HFFc6 (cell line): ENCODE measurements around the gene ALG1L2. TPM values are rescaled to one million over a fixed set of nuclear protein-coding genes. Genes with fewer than 3 reads are reported as not detected.
"Not testable (repeated sequence)": the region's sequence is repeated elsewhere in the genome, so short reads cannot be mapped to it uniquely, and the experiment has no call there.

Experiments
- DNase-seq: peaks from one replicate; pipeline ENCODE4 v3.0.0-alpha.2; 2018
- H3K27ac Mint-ChIP-seq: 2 replicates; pipeline ENCODE4 v1.8.0; 2020; ENCODE audit warnings: mild to moderate bottlenecking, mixed read lengths
- H3K27me3 Mint-ChIP-seq: 2 replicates; pipeline ENCODE4 v1.8.0; 2021; ENCODE audit warnings: mild to moderate bottlenecking, moderate library complexity, mixed read lengths; ENCODE audit not compliant: insufficient read depth
- H3K36me3 Mint-ChIP-seq: 2 replicates; pipeline ENCODE4 v1.8.0; 2021; ENCODE audit warnings: low read depth, mixed read lengths
- H3K4me1 Mint-ChIP-seq: 2 replicates; pipeline ENCODE4 v1.8.0; 2020; ENCODE audit warnings: low read depth, mixed read lengths
- H3K4me3 Mint-ChIP-seq: 2 replicates; pipeline ENCODE4 v1.8.0; 2020; ENCODE audit warnings: mild to moderate bottlenecking, moderate library complexity, mixed read lengths
- H3K9me3 Mint-ChIP-seq: 2 replicates; pipeline ENCODE4 v1.8.0; 2020; ENCODE audit warnings: mild to moderate bottlenecking, mixed read lengths
- long read RNA-seq: library from polyadenylated mRNA; unstranded; transcript quantifications from one replicate; pipeline ENCODE4 v2.0.0, GENCODE V29; 2019
- total RNA-seq, 6 experiments: library from RNA; stranded (reverse); fragmentation: NEBNext Ultra II Directional; extraction: Animal tissue kit (Norgen Biotek cat#: 25700); gene quantifications; 2 replicates in 1 of 6; 3 replicates in 5 of 6; pipeline ENCODE4 v1.2.3, GENCODE V29; 2021
- TF ChIP-seq, protein P1 (sequence below): fragments of 200-600 bp; sonication (generic); IDR thresholded peaks from 2 replicates; pipeline ENCODE4 v1.5.0; 2021; ENCODE audit warnings: antibody characterized with exemption, mild to moderate bottlenecking

Gene ALG1L2, protein sequence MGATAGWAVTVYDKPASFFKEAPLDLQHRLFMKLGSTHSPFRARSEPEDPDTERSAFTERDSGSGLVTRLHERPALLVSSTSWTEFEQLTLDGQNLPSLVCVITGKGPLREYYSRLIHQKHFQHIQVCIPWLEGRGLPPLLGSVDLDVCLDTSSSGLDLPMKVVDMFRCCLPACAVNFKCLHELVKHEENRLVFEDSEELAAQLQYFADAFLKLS
- under 1 TPM in 4 of 6 experiments, not detected in 2; 0.32 to 0.85 (median 0.46) TPM for total RNA-seq
- long read RNA-seq, partial matches to known transcripts, result 0 of 2 reads
- long read RNA-seq, other reads (novel, unspliced or antisense), result 2 of 2 reads

DNA sequence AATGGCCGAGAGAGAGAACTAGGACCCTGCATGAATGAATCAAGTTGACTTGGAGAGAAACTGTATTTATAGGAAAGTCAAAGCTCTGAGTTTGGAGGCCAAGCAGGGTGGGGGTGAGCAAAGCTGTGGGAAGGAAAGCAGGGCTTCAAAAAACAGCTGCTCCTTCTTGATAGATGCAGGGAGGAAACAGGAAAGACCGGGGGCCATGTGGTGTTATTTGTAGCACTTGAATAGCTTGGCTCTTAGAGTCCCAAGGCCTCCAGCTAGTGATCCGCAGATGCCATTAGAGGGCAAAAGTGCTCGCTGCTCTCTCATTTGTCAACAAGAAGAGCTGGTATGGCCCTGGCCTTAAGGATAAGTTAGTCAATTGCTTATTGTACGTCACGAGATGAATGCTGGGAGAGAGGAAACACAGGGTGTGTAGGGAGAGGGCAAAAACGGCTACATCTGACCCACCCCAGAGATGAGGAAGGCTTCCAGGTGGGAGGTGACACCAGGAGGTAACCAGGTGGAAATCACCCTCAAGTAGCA, at the start of gene ALG1L2:
Gene ALG1L2 (plus strand): TSS at position 481 of the 531 bp plus-strand sequence. CDS start 186 bp downstream, outside the sequence.
- H3K36me3 Mint-ChIP-seq, result no peaks in the 10 kb centered on the region
- H3K9me3 Mint-ChIP-seq, result no peaks in the 10 kb centered on the region
- DNase-seq, result no peak
- peaks cover 60% of the 10 kb centered on the region for H3K27me3 Mint-ChIP-seq
- H3K4me3 Mint-ChIP-seq, result no peak within 1 kb of the TSS
- H3K27ac Mint-ChIP-seq, result no peak within 1 kb of the TSS
- TF ChIP-seq, protein P1, sequence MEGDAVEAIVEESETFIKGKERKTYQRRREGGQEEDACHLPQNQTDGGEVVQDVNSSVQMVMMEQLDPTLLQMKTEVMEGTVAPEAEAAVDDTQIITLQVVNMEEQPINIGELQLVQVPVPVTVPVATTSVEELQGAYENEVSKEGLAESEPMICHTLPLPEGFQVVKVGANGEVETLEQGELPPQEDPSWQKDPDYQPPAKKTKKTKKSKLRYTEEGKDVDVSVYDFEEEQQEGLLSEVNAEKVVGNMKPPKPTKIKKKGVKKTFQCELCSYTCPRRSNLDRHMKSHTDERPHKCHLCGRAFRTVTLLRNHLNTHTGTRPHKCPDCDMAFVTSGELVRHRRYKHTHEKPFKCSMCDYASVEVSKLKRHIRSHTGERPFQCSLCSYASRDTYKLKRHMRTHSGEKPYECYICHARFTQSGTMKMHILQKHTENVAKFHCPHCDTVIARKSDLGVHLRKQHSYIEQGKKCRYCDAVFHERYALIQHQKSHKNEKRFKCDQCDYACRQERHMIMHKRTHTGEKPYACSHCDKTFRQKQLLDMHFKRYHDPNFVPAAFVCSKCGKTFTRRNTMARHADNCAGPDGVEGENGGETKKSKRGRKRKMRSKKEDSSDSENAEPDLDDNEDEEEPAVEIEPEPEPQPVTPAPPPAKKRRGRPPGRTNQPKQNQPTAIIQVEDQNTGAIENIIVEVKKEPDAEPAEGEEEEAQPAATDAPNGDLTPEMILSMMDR, result no peak
- H3K4me1 Mint-ChIP-seq, result no peaks in the 10 kb centered on the region

DNA sequence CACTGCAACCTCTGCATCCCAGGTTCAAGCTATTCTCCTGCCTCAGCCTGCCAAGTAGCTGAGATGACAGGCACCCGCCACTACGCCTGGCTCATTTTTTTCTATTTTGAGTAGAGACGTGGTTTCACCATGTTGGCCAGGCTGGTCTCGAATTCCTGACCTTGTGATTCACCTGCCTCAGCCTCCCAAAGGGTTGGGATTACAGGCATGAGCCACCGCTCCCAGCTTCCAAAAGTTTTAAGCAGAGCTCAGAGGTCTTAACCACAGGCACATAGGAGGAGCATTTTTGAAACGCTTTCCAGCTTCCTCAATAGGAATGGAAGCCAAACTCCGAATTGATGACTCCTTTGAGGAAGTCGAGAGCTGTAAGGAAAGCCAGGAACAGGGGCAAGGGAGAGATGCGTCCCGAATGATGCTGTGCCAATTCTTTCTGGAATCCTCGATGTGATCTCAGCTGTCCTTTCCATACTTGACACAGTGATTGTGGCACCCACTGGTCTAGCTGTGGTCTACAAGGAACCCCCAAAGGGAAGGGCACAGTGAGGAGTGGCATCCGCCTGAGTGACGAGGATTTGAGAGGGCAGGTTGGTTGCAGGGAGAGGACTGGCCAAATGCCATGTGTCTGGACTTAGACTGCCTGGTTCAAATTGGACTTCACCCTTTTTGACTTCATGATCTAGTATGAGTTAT, 44.4 kb upstream of the ALG1L2 start:
- H3K4me1 Mint-ChIP-seq, result peaks cover 27% of the 10 kb centered on the region
- not testable (repeated sequence) for H3K36me3 Mint-ChIP-seq

DNA sequence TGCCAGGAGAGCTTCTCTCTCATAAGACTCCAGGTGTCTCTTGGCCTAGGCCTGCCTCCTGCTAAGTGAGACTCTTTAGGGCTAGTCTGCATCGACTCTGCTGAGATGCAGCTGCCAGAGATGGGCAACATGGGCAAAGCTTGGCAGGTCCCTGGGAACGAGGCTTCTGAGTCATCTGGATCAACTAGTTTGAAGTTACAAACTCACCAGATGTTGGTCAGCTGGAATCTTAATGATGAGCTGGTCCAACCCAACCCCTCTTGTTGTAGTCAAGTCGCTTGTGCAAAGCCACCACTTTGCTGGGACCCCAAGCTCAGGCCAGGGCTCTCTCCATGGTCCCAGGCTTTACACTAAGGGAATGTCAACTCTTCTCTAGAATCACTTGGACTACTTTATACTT, 38.9 kb upstream of the ALG1L2 start:
- not testable (repeated sequence) for H3K9me3 Mint-ChIP-seq, H3K27ac Mint-ChIP-seq, H3K4me3 Mint-ChIP-seq, H3K36me3 Mint-ChIP-seq, H3K27me3 Mint-ChIP-seq, DNase-seq
- H3K4me1 Mint-ChIP-seq, result peaks cover 24% of the 10 kb centered on the region

More for the DNA sequence above, 44.4 kb upstream of the ALG1L2 start:
- not testable (repeated sequence) for H3K9me3 Mint-ChIP-seq, H3K27me3 Mint-ChIP-seq
- DNase-seq, result peak; percentile 94
- peak overlapping the region; percentile 73 for H3K4me3 Mint-ChIP-seq
- peak overlapping the region; percentile 93 for H3K27ac Mint-ChIP-seq

DNA sequence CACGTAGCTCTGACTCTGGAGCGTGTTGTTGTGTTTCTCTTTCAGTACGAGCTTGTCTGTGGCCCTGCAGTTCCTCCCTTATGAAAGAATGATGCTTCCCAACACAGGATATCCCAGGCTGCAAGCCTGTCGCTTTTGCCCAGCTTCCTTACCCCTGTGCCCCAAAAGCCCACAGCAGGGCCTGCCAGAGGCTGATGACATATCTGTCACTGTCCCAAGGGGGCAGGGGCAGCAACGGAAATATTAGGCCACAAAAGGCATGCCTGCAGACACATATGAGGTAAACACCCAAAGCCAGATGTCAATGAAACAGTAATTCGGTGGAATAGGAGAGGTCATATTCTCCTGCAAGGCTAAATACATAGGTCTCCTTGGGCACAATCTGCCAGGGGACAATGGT, 38.0 kb upstream of the ALG1L2 start:
- DNase-seq, H3K27ac Mint-ChIP-seq, H3K27me3 Mint-ChIP-seq, H3K4me3 Mint-ChIP-seq, H3K36me3 Mint-ChIP-seq, H3K9me3 Mint-ChIP-seq: not testable (repeated sequence)
- peaks cover 19% of the 10 kb centered on the region for H3K4me1 Mint-ChIP-seq

DNA sequence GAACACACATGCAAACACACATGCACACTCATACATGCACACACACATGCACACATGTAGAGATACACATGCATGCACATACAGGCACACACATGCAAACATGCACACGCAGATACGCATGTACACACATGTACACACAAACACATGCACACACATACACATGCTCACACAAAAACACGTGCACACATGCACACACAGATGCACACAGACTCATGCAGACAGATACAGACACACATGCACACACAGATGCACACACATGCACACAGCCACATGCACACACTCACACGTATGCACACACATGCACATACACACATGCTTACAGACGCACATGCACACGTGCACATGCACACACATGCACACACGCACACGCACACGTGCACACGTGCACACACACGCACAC, 37.3 kb upstream of the ALG1L2 start:
- TF ChIP-seq, protein P1, result no peak
- Mint-ChIP-seq H3K27ac (no peak overlapping the region), H3K27me3 (peaks cover 4% of the 10 kb centered on the region), H3K36me3 (peaks cover 7% of the 10 kb centered on the region; the same call in 1 of the 2 replicates), H3K4me3 (no peak overlapping the region), H3K9me3 (no peaks in the 10 kb centered on the region), H3K4me1 (peaks cover 16% of the 10 kb centered on the region)
- no peak for DNase-seq

DNA sequence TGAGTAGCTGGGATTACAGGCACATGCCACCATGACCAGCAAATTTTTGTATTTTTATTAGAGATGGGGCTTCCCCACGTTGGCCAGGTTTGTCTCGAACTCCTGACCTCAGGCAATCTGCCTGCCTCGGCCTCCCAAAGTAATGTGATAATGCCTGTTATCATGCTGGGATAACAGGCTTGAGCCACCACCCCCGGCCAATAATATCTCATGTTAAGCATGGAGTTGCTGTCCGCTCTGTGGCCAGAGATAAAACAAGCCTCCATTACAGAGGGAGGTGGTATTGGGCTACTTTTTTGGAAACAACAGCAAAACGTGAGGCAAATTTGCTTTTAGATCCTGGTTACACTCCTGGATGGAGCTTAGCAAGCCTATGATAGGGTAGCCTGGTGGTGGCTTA, 32.9 kb upstream of the ALG1L2 start:
- Mint-ChIP-seq H3K36me3 (no peaks in the 10 kb centered on the region), H3K4me1 (peaks cover 34% of the 10 kb centered on the region), H3K9me3 (no peaks in the 10 kb centered on the region), H3K27me3 (peaks cover 4% of the 10 kb centered on the region), H3K27ac (no peak overlapping the region), H3K4me3 (no peak overlapping the region)
- TF ChIP-seq, protein P1, result no peak
- DNase-seq, result no peak

DNA sequence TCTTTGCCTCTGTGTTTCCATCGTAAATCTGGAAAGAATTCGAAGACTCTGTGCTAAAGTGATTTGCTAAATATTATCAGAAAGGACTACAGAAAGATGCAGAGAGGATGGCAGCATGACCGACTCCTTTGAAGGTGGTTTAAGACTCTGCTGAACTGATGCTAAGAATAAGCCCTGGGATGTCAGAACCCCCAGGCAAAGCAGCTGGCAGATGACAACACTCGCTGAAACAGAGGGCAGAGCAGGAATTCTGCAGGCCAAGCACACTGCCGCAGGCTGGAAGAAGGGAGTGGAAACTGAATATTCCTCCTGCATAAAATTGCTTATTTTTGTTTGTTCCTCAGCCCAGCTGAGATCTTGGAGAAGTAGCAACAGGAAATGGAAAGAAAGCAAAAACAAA, 29.3 kb upstream of the ALG1L2 start:
- Mint-ChIP-seq H3K4me1 (peaks cover 42% of the 10 kb centered on the region), H3K27ac (peak overlapping the region; percentile 76), H3K4me3 (peak overlapping the region; percentile 73)
- H3K9me3 Mint-ChIP-seq, H3K36me3 Mint-ChIP-seq, H3K27me3 Mint-ChIP-seq: not testable (repeated sequence)
- DNase-seq, result peak; percentile 39

DNA sequence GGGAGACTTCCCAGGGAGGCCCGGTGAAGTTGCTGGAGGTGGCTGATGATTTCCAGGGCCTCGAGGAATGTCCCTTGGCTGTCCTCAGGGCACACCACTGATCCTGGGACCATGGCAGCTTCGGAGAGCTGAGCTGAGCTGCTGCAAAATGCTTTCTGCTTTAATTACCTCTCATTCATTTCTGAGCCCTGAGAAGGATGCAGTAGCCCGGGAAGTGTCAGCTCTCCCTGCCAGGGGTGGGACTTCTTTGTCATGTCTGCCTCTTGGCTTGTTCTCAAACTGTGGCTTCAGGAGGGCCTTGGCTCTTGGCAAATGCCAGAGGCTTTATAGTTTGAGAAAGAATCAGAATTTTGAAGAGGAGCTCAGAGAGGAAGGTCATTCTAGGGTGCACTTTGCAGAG, 28.7 kb upstream of the ALG1L2 start:
- not testable (repeated sequence) for DNase-seq, H3K27me3 Mint-ChIP-seq, H3K36me3 Mint-ChIP-seq, H3K9me3 Mint-ChIP-seq
- peaks cover 42% of the 10 kb centered on the region for H3K4me1 Mint-ChIP-seq
- peak overlapping the region; percentile 63 for H3K4me3 Mint-ChIP-seq
- peak overlapping the region; percentile 80 for H3K27ac Mint-ChIP-seq

DNA sequence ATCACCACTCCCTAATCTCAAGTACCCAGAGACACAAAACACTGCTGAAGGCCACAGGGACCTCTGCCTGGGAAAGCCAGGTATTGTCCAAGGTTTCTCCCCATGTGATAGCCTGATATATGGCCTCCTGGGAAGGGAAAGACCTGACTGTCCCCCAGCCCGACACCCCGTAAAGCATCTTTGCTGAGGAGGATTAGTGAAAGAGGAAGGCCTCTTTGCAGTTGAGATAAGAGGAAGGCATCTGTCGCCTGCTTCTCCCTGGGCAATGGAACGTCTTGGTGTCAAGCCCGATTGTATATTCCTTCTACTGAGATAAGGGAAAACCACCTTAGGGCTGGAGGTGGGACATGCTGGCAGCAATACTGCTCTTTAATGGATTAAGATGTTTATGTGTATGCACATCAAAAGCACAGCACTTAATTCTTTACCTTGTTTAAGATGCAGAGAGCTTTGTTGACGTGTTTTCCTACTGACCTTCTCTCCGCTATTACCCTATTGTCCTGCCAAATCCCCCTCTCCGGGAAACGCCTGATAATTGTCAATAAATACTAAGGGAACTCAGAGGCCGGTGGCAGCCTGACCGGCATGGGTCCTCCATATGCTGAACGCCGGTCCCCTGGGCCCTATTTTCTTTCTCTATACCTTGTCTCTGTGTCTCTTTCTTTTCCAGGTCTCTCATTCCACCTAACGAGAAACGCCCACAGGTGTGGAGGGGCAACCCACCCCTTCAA, 23.9 kb upstream of the ALG1L2 start:
- peaks cover 56% of the 10 kb centered on the region for H3K4me1 Mint-ChIP-seq
- not testable (repeated sequence) for H3K4me3 Mint-ChIP-seq, H3K27ac Mint-ChIP-seq, DNase-seq, H3K9me3 Mint-ChIP-seq, H3K36me3 Mint-ChIP-seq, H3K27me3 Mint-ChIP-seq

DNA sequence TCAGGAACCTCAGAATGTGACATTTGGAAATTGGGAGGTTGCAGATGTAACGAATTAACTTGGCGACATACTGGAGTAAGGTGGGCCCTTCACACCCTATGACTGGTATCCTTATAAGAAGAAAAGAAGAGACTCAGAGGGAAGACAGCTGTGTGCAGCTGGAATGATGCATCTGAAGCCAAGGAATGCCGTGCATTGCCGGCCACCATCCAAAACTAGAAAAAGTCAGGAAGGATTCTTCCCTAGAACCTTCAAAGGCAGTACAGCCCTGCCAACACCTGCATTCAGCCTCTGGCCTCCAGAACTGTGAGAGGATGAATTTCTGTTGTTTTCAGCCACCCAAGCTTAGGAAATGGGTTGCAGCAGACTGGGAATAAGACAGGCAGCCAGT, 23.4 kb upstream of the ALG1L2 start:
- not testable (repeated sequence) for H3K4me3 Mint-ChIP-seq, H3K9me3 Mint-ChIP-seq, DNase-seq, H3K27me3 Mint-ChIP-seq, H3K36me3 Mint-ChIP-seq
- Mint-ChIP-seq H3K4me1 (peaks cover 56% of the 10 kb centered on the region), H3K27ac (peak overlapping the region; percentile 82)
